HCT116 (cell line): ENCODE measurements around the gene PLD6. TPM values are rescaled to one million over a fixed set of nuclear protein-coding genes. Genes with fewer than 3 reads are reported as not detected.

Source experiments
- ATAC-seq: fragments of 200-7000 bp; cut with Tn5 transposase; 2 replicates; pipeline ENCODE4 v1.9.1; 2020; ENCODE audit warnings: mild to moderate bottlenecking, moderate library complexity
- BruUV-seq: library from RNA; stranded (reverse); fragments of 400-500 nt; replicated peaks from 2 replicates; lab custom pipeline; 2021; lab: Mats Ljungman, UMichigan
- CTCF ChIA-PET: fragments of 300-600 bp; sonication (Branson Sonifier 250); formaldehyde crosslinking; loops from one replicate; lab custom pipeline; 2021; ENCODE audit warnings: antibody characterized with exemption; lab: Charles Lee
- POLR2A ChIA-PET: fragments of 300-600, 350-600 bp; sonication (Branson Sonifier 250); formaldehyde crosslinking; loops from one replicate; lab custom pipeline; 2021; ENCODE audit warnings: antibody characterized with exemption; lab: Charles Lee
- RAD21 ChIA-PET, 2 experiments: fragments of 300-600 bp; sonication (Branson Sonifier 250); formaldehyde crosslinking; loops; one replicate each; lab custom pipeline; 2023; ENCODE audit warnings: low total read pairs in 2 of 2; ENCODE audit not compliant: uncharacterized antibody in 2 of 2, unreplicated experiment in 2 of 2, low non-redundant PET in 1 of 2; lab: Charles Lee
- DNase-seq: peaks from one replicate; pipeline ENCODE4 v3.0.0-alpha.2; 2010; ENCODE audit warnings: low read depth, low spot score
- H2AFZ ChIP-seq: fragments of 200-600 bp; shearing (Covaris generic), sonication (generic); 2 replicates; pipeline ENCODE4 v1.6.1; 2017; ENCODE audit warnings: low read depth, mixed run types, mixed read lengths, antibody characterized with exemption, low read length; ENCODE audit not compliant: poor library complexity, severe bottlenecking
- H3K27ac ChIP-seq: 2 replicates; pipeline ENCODE4 v1.5.1; 2012; ENCODE audit warnings: low read depth, low read length
- H3K27me3 ChIP-seq: fragments of 200-600 bp; sonication (generic); 2 replicates; pipeline ENCODE4 v1.6.1; 2016; ENCODE audit warnings: mixed run types, low read length, mixed read lengths; ENCODE audit not compliant: insufficient read depth
- H3K36me3 ChIP-seq, 2 experiments: fragments of 200-500 bp in 1 of 2; fragments of 200-600 bp in 1 of 2; sonication (Bioruptor generic) in 1 of 2; sonication (generic) in 1 of 2; 2 replicates each; pipeline versions ENCODE4 v1.5.1 to v1.6.1; 2014 to 2016; ENCODE audit warnings: low read length in 2 of 2, inconsistent platforms in 1 of 2, mixed read lengths in 1 of 2, mixed run types in 1 of 2; ENCODE audit not compliant: insufficient read depth in 2 of 2, control insufficient read depth in 1 of 2
- H3K4me1 ChIP-seq, 2 experiments: fragments of 200-600 bp in 1 of 2; sonication (generic) in 1 of 2; 2 replicates each; pipeline versions ENCODE4 v1.5.1 to v1.6.1; 2012 to 2017; ENCODE audit warnings: low read length in 2 of 2, inconsistent platforms in 1 of 2, mild to moderate bottlenecking in 1 of 2, mixed read lengths in 1 of 2, mixed run types in 1 of 2, moderate library complexity in 1 of 2; ENCODE audit not compliant: insufficient read depth in 2 of 2, control insufficient read depth in 1 of 2
- H3K4me2 ChIP-seq: fragments of 200-600 bp; sonication (generic); 2 replicates; pipeline ENCODE4 v1.6.1; 2017; ENCODE audit warnings: mixed run types, low read length, mixed read lengths
- H3K4me3 ChIP-seq, 2 experiments: fragments of 200-600 bp in 1 of 2; sonication (generic) in 1 of 2; replicated peaks in 1 of 2; 2 replicates each; pipeline ENCODE4 v1.5.1; 2011 to 2016; ENCODE audit warnings: low read length in 2 of 2, control low read depth in 1 of 2, low read depth in 1 of 2, mild to moderate bottlenecking in 1 of 2, mixed read lengths in 1 of 2, mixed run types in 1 of 2
- H3K79me2 ChIP-seq: fragments of 200-600 bp; sonication (generic); 2 replicates; pipeline ENCODE4 v1.6.1; 2017; ENCODE audit warnings: mild to moderate bottlenecking, mixed run types, low read length, moderate library complexity, mixed read lengths; ENCODE audit not compliant: insufficient read depth
- H3K9ac ChIP-seq: fragments of 200-600 bp; sonication (generic); 2 replicates; pipeline ENCODE4 v1.6.1; 2016; ENCODE audit warnings: low read length, mixed read lengths
- H3K9me2 ChIP-seq: fragments of 200-600 bp; sonication (generic), shearing (Covaris generic); 2 replicates; pipeline ENCODE4 v1.6.1; 2017; ENCODE audit warnings: mixed run types, mild to moderate bottlenecking, moderate library complexity; ENCODE audit not compliant: insufficient read depth
- H3K9me3 ChIP-seq, 2 experiments: fragments of 200-500 bp in 1 of 2; fragments of 200-600 bp in 1 of 2; sonication (Bioruptor generic) in 1 of 2; sonication (generic) in 1 of 2; 2 replicates each; pipeline ENCODE4 v1.6.1; 2014 to 2017; ENCODE audit warnings: low read length in 2 of 2, mixed read lengths in 2 of 2, inconsistent platforms in 1 of 2, low read depth in 1 of 2, mild to moderate bottlenecking in 1 of 2, mixed run types in 1 of 2, moderate library complexity in 1 of 2; ENCODE audit not compliant: control insufficient read depth in 1 of 2, insufficient read depth in 1 of 2
- H4K20me1 ChIP-seq: fragments of 200-600 bp; sonication (generic), shearing (Covaris generic); 2 replicates; pipeline ENCODE4 v1.6.1; 2017; ENCODE audit warnings: mixed run types, mild to moderate bottlenecking, moderate library complexity; ENCODE audit not compliant: insufficient read depth
- CEBPB ChIP-seq: IDR thresholded peaks from 2 replicates; pipeline ENCODE4 v1.6.1; 2012; ENCODE audit warnings: low read depth
- EZH2 ChIP-seq: fragments of 200-600 bp; sonication (generic); IDR thresholded peaks from 2 replicates; pipeline ENCODE4 v1.6.1; 2017; ENCODE audit warnings: antibody characterized with exemption, mixed run types
- EZH2phosphoT487 ChIP-seq: fragments of 200-600 bp; IDR thresholded peaks from 2 replicates; pipeline ENCODE4 v1.6.1; 2018; ENCODE audit warnings: antibody characterized with exemption, borderline replicate concordance
- FOSL1 ChIP-seq: IDR thresholded peaks from 2 replicates; pipeline ENCODE4 v1.6.1; 2012; ENCODE audit warnings: low read depth
- JUND ChIP-seq: IDR thresholded peaks from 2 replicates; pipeline ENCODE4 v1.6.1; 2012
- POLR2A ChIP-seq: IDR thresholded peaks from 2 replicates; pipeline ENCODE4 v1.7.0; 2011; ENCODE audit warnings: borderline replicate concordance; ENCODE audit not compliant: insufficient read depth, insufficient read length; ENCODE audit errors: extremely low read depth
- intact Hi-C: fragments of 100-400 bp; cut with micrococcal nuclease; formaldehyde crosslinking; loops from 2 replicates; pipeline ENCODE4 v1.10.0; 2022
- total RNA-seq: library from RNA; stranded (reverse); gene quantifications from one replicate; pipeline ENCODE4 v1.2.1, GENCODE V29; 2021; ENCODE audit not compliant: unreplicated experiment
- TF ChIP-seq, protein P1 (sequence below): IDR thresholded peaks from 2 replicates; pipeline ENCODE4 v1.6.1; 2012
- TF ChIP-seq, protein P2 (sequence below), 3 experiments: fragments of 200-600 bp in 1 of 3; sonication (generic) in 1 of 3; IDR thresholded peaks in 2 of 3; conservative IDR thresholded peaks in 1 of 3; 2 replicates each; pipeline ENCODE4 v1.5.1; 2012 to 2017; ENCODE audit warnings: low read depth in 2 of 3, low read length in 2 of 3, antibody characterized with exemption in 1 of 3, borderline replicate concordance in 1 of 3, control low read depth in 1 of 3, mild to moderate bottlenecking in 1 of 3, mixed read lengths in 1 of 3, mixed run types in 1 of 3, moderate library complexity in 1 of 3; ENCODE audit not compliant: insufficient read depth in 1 of 3
- TF ChIP-seq, protein P3 (sequence below): IDR thresholded peaks from 2 replicates; pipeline ENCODE4 v1.6.1; 2012

Gene PLD6
- total RNA-seq, 1 experiment from 2014 or later = 15.6 TPM

DNA sequence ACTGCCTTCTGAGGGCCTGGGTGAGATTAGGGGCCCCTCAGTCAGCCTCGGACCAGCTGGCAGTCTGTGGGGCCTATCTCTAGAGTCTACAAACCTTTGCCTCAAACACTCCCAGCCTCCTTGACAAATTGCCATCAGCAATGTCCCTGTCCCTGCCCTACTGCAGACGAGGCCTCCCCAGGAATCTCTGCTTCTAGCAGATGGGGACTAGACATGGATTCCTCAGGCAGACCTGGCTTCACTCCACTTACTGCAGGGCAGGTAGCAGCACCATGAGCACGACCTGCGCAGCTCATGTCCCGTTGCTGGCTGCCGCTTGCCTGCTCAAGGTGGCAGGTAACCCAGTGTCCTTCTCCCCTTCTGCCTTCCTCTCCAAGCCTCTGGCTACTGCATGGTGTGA, 49.1 kb downstream of the PLD6 start:
- Histone ChIP-seq H3K27ac (no peak overlapping the region), H3K4me1 (peaks cover 0 to 6% of the 10 kb centered on the region in 2 experiments; a peak in 2 of 4 replicates), H2AFZ (no peak overlapping the region), H3K36me3 (peaks cover 12 to 60% of the 10 kb centered on the region in 2 experiments; a peak in 3 of 4 replicates), H3K9ac (no peak overlapping the region), H3K9me2 (no peaks in the 10 kb centered on the region), H3K27me3 (no peaks in the 10 kb centered on the region), H3K4me2 (no peak overlapping the region), H3K4me3 (no peak overlapping the region), H4K20me1 (no peaks in the 10 kb centered on the region), H3K79me2 (no peaks in the 10 kb centered on the region; the same call in 1 of the 2 replicates), H3K9me3 (no peaks in the 10 kb centered on the region)
- ChIA-PET RAD21 (no interaction called here), CTCF (no interaction called here), POLR2A (no interaction called here)
- DNase-seq (no peak), ATAC-seq (no peak)
- intact Hi-C loops = no loop called here
- TF ChIP-seq, protein P1, sequence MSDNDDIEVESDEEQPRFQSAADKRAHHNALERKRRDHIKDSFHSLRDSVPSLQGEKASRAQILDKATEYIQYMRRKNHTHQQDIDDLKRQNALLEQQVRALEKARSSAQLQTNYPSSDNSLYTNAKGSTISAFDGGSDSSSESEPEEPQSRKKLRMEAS = no peak
- no TSS peak for BruUV-seq

DNA sequence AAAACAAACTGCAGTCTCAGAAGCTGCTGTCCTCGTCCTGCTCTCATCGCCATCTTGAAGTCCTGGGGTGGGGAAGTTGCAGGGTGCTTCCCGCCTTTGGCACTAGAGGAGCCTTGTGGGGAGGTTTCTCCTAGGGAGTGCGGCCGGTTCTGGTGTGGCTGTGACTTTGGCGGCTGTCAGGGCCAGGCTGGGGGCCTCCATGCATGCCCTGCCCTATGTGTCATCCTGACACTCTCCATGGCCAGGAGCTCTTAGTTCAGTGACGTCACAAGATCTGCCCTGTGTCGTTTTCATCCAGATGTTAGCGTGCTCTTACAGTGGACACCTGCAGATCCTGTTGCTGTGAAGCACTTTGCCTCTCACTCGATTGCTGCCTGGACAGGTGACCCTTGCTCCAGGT, 49.6 kb downstream of the PLD6 start:
- no peak for DNase-seq
- POLR2A ChIA-PET = no interaction called here
- TF ChIP-seq EZH2 (no peak), EZH2phosphoT487 (no peak), FOSL1 (no peak), CEBPB (no peak), POLR2A (no peak), JUND (no peak)
- TF ChIP-seq, protein P2, sequence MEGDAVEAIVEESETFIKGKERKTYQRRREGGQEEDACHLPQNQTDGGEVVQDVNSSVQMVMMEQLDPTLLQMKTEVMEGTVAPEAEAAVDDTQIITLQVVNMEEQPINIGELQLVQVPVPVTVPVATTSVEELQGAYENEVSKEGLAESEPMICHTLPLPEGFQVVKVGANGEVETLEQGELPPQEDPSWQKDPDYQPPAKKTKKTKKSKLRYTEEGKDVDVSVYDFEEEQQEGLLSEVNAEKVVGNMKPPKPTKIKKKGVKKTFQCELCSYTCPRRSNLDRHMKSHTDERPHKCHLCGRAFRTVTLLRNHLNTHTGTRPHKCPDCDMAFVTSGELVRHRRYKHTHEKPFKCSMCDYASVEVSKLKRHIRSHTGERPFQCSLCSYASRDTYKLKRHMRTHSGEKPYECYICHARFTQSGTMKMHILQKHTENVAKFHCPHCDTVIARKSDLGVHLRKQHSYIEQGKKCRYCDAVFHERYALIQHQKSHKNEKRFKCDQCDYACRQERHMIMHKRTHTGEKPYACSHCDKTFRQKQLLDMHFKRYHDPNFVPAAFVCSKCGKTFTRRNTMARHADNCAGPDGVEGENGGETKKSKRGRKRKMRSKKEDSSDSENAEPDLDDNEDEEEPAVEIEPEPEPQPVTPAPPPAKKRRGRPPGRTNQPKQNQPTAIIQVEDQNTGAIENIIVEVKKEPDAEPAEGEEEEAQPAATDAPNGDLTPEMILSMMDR (IDR thresholded peaks at IDR 0.05 in 2 of 3, conservative IDR thresholded peaks at IDR 0.05 in 1 of 3; ENCODE audit: borderline replicate concordance in 1 of 3, insufficient read depth in 1 of 3, low read depth in 2 of 3, low read length in 2 of 3) = no peak
- TF ChIP-seq, protein P3, sequence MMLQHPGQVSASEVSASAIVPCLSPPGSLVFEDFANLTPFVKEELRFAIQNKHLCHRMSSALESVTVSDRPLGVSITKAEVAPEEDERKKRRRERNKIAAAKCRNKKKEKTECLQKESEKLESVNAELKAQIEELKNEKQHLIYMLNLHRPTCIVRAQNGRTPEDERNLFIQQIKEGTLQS = no peak
- TF ChIP-seq, all 23 proteins: peak for 0
- no peak overlapping the region for H3K4me3 ChIP-seq
- ChIA-PET CTCF (no interaction called here), RAD21 (no interaction called here)
- H3K36me3 ChIP-seq = peaks cover 12 to 56% of the 10 kb centered on the region in 2 experiments; a peak in 3 of 4 replicates
- H3K9me2 ChIP-seq = no peaks in the 10 kb centered on the region
- intact Hi-C loops = no loop called here
- H4K20me1 ChIP-seq = no peaks in the 10 kb centered on the region
- BruUV-seq = no TSS peak
- no peaks in the 10 kb centered on the region for H3K27me3 ChIP-seq
- H2AFZ ChIP-seq = no peak overlapping the region
- no peak for ATAC-seq
- no peak overlapping the region for H3K27ac ChIP-seq
- no peak overlapping the region for H3K9ac ChIP-seq
- no peak overlapping the region for H3K4me2 ChIP-seq
- H3K4me1 ChIP-seq = peaks cover 0 to 12% of the 10 kb centered on the region in 2 experiments; a peak in 2 of 4 replicates
- H3K79me2 ChIP-seq = no peaks in the 10 kb centered on the region; the same call in 1 of the 2 replicates
- H3K9me3 ChIP-seq = no peaks in the 10 kb centered on the region
